Measurements from ENCODE around the gene PIM3. TPM values are rescaled to one million over a fixed set of nuclear protein-coding genes. Genes with fewer than 3 reads are reported as not detected.
A peak's percentile ranks its signal among the peaks of the same experiment; 100 is the strongest.

Gene PIM3
- total RNA-seq, 1 donor from 2014 or later = 119 TPM

DNA sequence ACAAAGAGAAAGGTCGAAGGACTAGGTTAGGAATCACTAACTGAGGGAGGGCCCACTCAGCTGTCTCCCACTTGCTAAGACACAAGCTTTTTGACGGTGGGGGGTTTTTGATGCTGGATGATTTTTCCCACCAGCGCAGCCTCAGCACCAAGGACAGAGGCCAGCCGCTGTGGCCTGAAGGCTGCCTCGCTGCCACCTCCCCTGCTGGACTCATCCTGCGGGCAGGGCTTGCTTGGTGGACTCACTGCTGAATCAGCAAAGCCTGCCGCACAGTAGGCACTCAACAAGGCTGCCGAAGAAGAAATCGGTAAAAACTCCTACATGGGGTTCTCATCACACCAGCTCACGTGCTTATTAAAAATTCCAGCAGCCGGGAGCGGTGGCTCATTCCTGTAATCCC, 45.0 kb upstream of the PIM3 start:
- DNase-seq = no peak
- Histone ChIP-seq H3K27me3 (no peaks in the 10 kb centered on the region), H3K9me3 (no peaks in the 10 kb centered on the region), H3K36me3 (peaks cover 27% of the 10 kb centered on the region), H3K4me3 (no peak overlapping the region), H3K27ac (no peak overlapping the region), H3K4me1 (peaks cover 18% of the 10 kb centered on the region)
- intact Hi-C loops (cut with DNase I) = no loop called here
- no peak for ATAC-seq
- TF ChIP-seq, protein P1, sequence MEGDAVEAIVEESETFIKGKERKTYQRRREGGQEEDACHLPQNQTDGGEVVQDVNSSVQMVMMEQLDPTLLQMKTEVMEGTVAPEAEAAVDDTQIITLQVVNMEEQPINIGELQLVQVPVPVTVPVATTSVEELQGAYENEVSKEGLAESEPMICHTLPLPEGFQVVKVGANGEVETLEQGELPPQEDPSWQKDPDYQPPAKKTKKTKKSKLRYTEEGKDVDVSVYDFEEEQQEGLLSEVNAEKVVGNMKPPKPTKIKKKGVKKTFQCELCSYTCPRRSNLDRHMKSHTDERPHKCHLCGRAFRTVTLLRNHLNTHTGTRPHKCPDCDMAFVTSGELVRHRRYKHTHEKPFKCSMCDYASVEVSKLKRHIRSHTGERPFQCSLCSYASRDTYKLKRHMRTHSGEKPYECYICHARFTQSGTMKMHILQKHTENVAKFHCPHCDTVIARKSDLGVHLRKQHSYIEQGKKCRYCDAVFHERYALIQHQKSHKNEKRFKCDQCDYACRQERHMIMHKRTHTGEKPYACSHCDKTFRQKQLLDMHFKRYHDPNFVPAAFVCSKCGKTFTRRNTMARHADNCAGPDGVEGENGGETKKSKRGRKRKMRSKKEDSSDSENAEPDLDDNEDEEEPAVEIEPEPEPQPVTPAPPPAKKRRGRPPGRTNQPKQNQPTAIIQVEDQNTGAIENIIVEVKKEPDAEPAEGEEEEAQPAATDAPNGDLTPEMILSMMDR (IDR thresholded peaks at IDR 0.05) = no peak

DNA sequence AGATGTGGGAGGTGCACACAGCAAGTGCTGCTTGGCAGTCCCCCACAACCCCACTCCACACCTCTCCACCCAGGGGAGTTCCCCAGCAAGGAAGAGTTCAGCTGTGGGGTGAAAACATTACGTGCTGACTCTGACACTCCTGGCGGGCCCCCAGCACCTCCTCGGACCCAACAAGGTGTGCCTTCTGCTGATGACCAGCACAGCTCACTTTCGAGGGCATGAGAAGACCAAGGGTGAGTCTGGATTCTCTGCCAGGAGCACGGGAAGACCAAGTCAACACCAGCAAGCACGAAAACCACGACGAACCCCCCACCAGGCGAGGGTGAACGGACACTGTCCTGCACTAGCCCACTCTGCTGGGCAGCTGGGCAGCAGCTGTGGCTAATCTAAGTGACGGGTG, 43.7 kb upstream of the PIM3 start:
- ATAC-seq (no peak), DNase-seq (no peak)
- Histone ChIP-seq H3K9me3 (no peaks in the 10 kb centered on the region), H3K27me3 (no peaks in the 10 kb centered on the region), H3K27ac (no peak overlapping the region), H3K4me1 (peaks cover 18% of the 10 kb centered on the region), H3K36me3 (peaks cover 25% of the 10 kb centered on the region), H3K4me3 (peak overlapping the region; percentile 90)
- intact Hi-C loops (cut with DNase I) = no loop called here
- TF ChIP-seq, protein P1 (IDR thresholded peaks at IDR 0.05) = no peak

DNA sequence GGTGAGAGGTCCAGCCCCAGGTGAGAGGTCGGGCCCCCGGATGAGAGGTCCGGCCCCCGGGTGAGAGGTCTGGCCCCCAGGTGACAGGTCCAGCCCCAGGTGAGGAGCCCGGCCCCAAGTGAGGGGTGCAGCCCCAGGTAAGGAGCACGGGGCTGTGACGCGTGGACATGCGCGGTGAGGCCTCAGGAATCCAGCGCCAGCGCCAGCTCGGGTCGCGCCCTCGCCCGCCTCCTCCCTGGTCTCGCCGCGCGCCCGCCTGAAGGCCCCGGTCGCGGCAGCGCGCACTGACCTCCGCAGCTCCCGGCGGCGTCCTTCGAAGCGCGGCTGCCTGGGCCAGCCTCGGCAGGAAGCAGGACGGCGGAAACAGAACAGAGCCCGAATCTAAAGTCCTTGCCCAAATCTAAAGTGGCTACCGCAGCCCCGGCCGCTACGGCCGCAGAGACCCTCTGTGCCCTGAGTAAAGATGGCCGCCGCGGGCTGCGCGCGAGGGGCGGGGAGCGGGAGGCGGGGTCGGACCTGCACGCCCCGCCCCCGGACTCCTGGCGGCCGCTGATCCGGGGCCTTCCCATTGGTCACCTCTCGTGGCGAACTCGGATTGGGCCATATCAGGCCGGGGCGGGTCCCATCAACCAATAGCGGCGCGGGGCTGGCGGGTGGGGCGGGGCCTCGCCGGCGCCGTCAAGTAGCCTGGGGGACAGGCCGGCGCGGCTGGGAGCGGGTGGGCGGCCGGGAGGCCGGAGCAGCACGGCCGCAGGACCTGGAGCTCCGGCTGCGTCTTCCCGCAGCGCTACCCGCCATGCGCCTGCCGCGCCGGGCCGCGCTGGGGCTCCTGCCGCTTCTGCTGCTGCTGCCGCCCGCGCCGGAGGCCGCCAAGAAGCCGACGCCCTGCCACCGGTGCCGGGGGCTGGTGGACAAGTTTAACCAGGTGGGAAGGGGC, 42.3 kb upstream of the PIM3 start, which contains the start of the genes ALG12 and CRELD2:
ALG12 (minus strand) TSS at position 465 of the 937 bp plus-strand sequence. CDS start 4,673 bp downstream, outside the sequence.
CRELD2 (plus strand) TSS at position 661 of the 937 bp plus-strand sequence; CDS start at position 797, 136 bp downstream.
- peak within 1 kb of the TSS; percentile 95 for H3K27ac ChIP-seq
- H3K27me3 ChIP-seq = no peaks in the 10 kb centered on the region
- ATAC-seq = peak; percentile 97
- TF ChIP-seq, protein P1 (IDR thresholded peaks at IDR 0.05) = no peak
- peak; percentile 98 for DNase-seq
- H3K4me1 ChIP-seq = peaks cover 18% of the 10 kb centered on the region
- no peaks in the 10 kb centered on the region for H3K9me3 ChIP-seq
- intact Hi-C loops (cut with DNase I) = no loop called here
- H3K36me3 ChIP-seq = peaks cover 19% of the 10 kb centered on the region
- H3K4me3 ChIP-seq = peak within 1 kb of the TSS; percentile 90

DNA sequence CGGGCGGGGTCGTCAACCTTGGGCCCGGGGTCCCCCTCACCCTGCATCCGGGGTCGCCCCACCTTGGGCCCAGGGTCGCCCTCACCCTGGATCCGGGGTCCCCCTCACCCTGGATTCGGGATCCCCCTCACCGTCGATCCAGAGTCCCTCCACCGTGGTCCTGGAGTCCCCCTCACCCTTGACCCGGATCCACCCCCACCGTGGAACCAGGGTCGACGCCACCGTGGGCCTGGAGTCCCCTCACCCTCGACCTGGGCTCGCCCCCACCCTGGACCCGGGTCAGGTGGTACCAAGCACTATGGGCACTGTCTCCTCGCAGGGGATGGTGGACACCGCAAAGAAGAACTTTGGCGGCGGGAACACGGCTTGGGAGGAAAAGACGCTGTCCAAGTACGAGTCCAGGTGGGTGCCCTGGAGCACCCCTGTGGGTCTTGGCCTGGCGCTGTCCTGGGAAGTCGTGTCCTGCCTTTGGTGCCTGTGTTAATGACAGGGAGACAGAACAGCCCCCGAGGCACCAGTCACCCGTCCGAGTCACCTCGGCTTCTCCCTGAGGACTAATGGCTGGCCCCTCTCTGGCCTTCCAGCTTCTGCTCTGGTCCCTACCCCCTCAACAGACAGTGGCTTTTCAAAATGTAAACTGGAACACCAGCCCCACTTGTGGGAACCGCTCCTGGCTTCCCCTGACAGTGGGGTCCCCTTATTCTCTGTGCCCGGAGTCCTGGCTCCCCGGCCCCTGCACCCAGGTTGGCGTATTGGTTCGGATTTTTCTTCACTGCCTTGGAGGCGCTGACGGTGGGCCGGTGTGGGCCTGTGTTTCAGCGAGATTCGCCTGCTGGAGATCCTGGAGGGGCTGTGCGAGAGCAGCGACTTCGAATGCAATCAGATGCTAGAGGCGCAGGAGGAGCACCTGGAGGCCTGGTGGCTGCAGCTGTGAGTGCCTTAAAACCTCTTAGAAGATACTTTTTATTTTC, 41.4 kb upstream of the PIM3 start:
- no peaks in the 10 kb centered on the region for H3K9me3 ChIP-seq
- peak overlapping the region; percentile 90 for H3K4me3 ChIP-seq
- peaks cover 18% of the 10 kb centered on the region for H3K4me1 ChIP-seq
- H3K27me3 ChIP-seq = no peaks in the 10 kb centered on the region
- peaks cover 12% of the 10 kb centered on the region for H3K36me3 ChIP-seq
- ATAC-seq = no peak
- H3K27ac ChIP-seq = peak overlapping the region; percentile 71
- TF ChIP-seq, protein P1 (IDR thresholded peaks at IDR 0.05) = no peak
- intact Hi-C loops (cut with DNase I) = no loop called here
- DNase-seq = no peak

DNA sequence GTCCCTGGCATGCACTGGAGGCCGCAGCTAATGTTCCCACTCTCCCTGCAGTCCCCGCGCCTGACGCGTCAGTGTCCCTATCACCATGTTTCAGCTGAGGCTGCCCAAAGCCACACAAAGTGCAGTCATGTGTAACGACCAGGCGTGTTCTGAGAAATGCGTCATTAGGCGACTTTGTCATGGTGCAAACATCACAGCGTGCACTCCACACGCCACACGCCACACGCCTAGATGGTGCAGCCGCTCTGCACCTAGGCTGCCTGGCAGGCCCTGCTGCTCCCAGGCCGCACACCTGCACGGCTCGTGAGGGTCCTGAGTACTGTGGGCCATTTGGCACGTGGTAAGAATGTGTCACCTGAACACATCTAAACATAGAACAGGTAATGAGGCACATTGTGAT, 39.7 kb upstream of the PIM3 start:
- DNase-seq = no peak
- intact Hi-C loops (cut with DNase I) = no loop called here

More for the DNA sequence above, 39.7 kb upstream of the PIM3 start:
- peaks cover 12% of the 10 kb centered on the region for H3K36me3 ChIP-seq
- H3K27me3 ChIP-seq = no peaks in the 10 kb centered on the region
- H3K27ac ChIP-seq = no peak overlapping the region
- TF ChIP-seq, protein P1 (IDR thresholded peaks at IDR 0.05) = no peak
- no peak for ATAC-seq
- no peak overlapping the region for H3K4me3 ChIP-seq
- peaks cover 18% of the 10 kb centered on the region for H3K4me1 ChIP-seq
- H3K9me3 ChIP-seq = no peaks in the 10 kb centered on the region

Measured in upper lobe of right lung (tissue), 1 donor.